Occipital lobe (tissue), 2 donors: ENCODE measurements around the gene GAREM1. TPM values are rescaled to one million over a fixed set of nuclear protein-coding genes. Genes with fewer than 3 reads are reported as not detected.

ENCODE experiments used
- DNase-seq: peaks from one replicate; lab custom pipeline; 2025; lab: John Stamatoyannopoulos, UW
- total RNA-seq: library from RNA; depleted of rRNA; stranded (reverse); fragments of >200 nt; gene quantifications from one replicate; pipeline ENCODE4 v1.2.3, GENCODE V29; 2014

The GAREM1 gene
- total RNA-seq, 1 donor from 2014 or later: 22.0 TPM

GRCh38 chr18:32425466-32425865, 45.2 kb downstream of the GAREM1 start:
- no peak for DNase-seq

GRCh38 chr18:32424696-32425095, 46.0 kb downstream of the GAREM1 start:
- DNase-seq: no peak

GRCh38 chr18:32422978-32423740, 47.5 kb downstream of the GAREM1 start:
- no peak for DNase-seq

GRCh38 chr18:32422201-32422600, 48.5 kb downstream of the GAREM1 start:
- no peak for DNase-seq

- DNase-seq: no peak
These were observed 50.5 kb downstream of the GAREM1 start for GRCh38 chr18:32420084-32420750.

- DNase-seq: no peak
These were observed 52.5 kb downstream of the GAREM1 start for GRCh38 chr18:32418148-32418547.

GRCh38 chr18:32405588-32405987, 65.1 kb downstream of the GAREM1 start:
- no peak for DNase-seq

GRCh38 chr18:32401621-32402020, 69.1 kb downstream of the GAREM1 start:
- DNase-seq: no peak

GRCh38 chr18:32393407-32393806, 77.3 kb downstream of the GAREM1 start:
- DNase-seq: no peak

GRCh38 chr18:32391126-32391525, 79.6 kb downstream of the GAREM1 start:
- DNase-seq: no peak

- no peak for DNase-seq
These were observed 80.8 kb downstream of the GAREM1 start for GRCh38 chr18:32389858-32390257.

- no peak for DNase-seq
These were observed 81.5 kb downstream of the GAREM1 start for GRCh38 chr18:32389191-32389590.

- DNase-seq: no peak
These were observed 84.2 kb downstream of the GAREM1 start for GRCh38 chr18:32386471-32386870.

GRCh38 chr18:32383050-32383819, 87.4 kb downstream of the GAREM1 start:
- DNase-seq: no peak

GRCh38 chr18:32381761-32382160, 88.9 kb downstream of the GAREM1 start:
- DNase-seq: no peak

GRCh38 chr18:32380559-32380958, 90.1 kb downstream of the GAREM1 start:
- DNase-seq: no peak

GRCh38 chr18:32379891-32380290, 90.8 kb downstream of the GAREM1 start:
- no peak for DNase-seq

GRCh38 chr18:32378705-32379104, 92.0 kb downstream of the GAREM1 start:
- no peak for DNase-seq

GRCh38 chr18:32373995-32374394, 96.7 kb downstream of the GAREM1 start:
- DNase-seq: no peak

- DNase-seq: no peak
These were observed 97.2 kb downstream of the GAREM1 start for GRCh38 chr18:32373505-32373904.

- DNase-seq: no peak
These were observed 98.2 kb downstream of the GAREM1 start for GRCh38 chr18:32372381-32373061.

- no peak for DNase-seq
These were observed 98.7 kb downstream of the GAREM1 start for GRCh38 chr18:32372047-32372380.
